ENCODE results near the gene ASAP3.

DNA sequence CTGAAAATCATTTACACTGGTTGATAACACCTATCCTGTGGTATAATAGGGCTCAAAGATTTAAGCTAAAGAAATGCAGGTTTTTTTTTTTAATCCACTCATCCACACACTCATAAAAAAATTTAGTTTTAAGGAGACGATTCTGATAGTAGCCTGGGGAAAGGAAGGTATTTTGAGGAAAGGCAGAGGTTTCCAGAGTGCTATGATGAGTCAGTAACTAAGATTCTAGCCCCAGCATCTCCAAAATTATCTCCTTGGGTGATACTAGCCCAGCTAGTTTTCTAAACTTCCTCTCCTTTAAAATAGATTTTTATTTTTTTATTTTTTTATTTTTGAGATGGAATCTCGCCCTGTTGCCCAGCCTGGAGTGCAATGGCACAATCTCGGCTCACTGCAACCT, 20.7 kb downstream of the ASAP3 start:
- no peak for TF ChIP-seq CTCF (IDR thresholded peaks at IDR 0.05; ENCODE audit: poor library complexity)
- no peak for TF ChIP-seq EZH2 (IDR thresholded peaks at IDR 0.05; ENCODE audit: borderline replicate concordance)
- TF ChIP-seq EZH2phosphoT487 (IDR thresholded peaks at IDR 0.05; ENCODE audit: low read depth, severe bottlenecking, unreplicated experiment), result no peak

All from hepatocyte (in vitro differentiated cells).